HUDEP-2 (cell line): Measurements from ENCODE around the gene PRKACA.
A peak's percentile ranks its signal among the peaks of the same experiment; 100 is the strongest.

Source experiments
- DNase-seq, 76 experiments: peaks; one replicate each; lab custom pipeline; 2025; ENCODE audit not compliant: unreplicated experiment in 76 of 76; lab: John Stamatoyannopoulos, UW

The PRKACA gene

GRCh38 chr19:14117668-14118164 lies at the start of gene PRKACA:
Gene PRKACA (minus strand): TSS chr19:14117762. CDS start chr19:14117547, 215 bp downstream.
- peak in 75 of 76 experiments; percentile 86 to 100 (median 99) for DNase-seq

- DNase-seq, result no peak
These were observed 49.5 kb upstream of the PRKACA start for GRCh38 chr19:14166999-14167575.

DNA sequence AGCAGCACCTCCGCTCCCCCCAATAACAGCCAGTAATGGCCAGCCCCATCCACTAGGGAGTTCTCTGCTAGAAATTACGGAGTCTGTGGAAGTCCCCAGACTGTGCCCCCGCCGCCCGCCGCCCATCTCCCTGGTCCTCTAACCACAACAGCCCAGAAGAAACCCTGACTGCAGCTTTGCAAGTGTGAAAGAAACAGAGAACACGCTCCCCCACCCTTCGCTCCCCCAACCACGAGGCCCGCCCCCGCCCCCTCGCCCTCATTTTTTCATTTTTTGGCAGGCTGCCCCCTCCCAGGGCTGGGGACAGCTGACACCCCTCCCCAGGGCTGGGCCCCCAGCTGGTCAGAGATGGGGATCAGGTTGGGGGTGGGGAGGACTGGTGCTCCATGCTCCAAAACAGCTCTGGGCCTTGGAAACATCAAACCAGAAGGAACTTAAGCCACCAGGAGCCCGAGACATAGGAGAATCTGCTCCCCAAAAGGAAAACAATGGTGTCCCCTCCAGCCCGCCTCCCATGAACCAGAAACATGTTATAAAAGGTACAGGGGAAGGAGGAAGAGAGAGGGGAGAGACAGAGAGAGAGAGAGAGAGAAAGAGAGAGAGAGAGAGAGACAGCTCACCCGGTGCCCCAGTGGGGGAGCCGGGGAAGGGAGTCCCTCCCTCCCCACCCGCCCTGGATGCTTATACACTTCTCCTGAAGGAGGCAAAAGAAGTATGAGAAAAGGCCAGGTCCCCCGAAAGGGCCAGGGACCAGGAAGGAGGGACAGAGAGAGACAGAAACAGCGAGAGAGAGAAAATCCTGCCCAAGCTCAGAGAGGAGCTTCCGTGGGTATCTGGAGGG lies 48.6 kb upstream of the PRKACA start:
- peak in 2 of 76 experiments; percentile 21 to 31 for DNase-seq

GRCh38 chr19:14164724-14165493 lies 47.3 kb upstream of the PRKACA start:
- no peak for DNase-seq

DNA sequence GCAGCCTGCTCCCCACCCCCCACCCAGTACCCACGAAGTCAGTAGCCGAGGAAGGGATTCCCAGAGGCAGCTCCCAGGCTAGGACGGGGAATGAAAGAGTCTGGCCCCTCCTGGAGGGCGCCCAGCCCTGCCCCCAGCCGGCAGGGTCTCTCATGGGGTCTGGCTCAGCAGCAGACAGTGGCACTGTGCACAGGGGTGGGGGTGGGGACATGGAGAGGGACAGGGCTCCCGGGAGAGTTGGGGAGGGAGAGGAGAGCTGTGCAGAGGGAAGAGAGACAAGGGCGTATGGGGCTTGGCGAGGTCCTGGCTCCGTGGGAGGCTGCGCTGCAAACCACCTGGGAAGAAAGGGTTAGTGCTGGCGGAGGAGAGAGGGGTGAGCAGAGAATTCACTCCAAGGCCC lies 46.5 kb upstream of the PRKACA start:
- no peak for DNase-seq

- DNase-seq, result no peak
These were observed 45.3 kb upstream of the PRKACA start for GRCh38 chr19:14162871-14163297.

GRCh38 chr19:14161305-14161704 lies 43.7 kb upstream of the PRKACA start:
- no peak for DNase-seq

- DNase-seq, result no peak
These were observed 42.6 kb upstream of the PRKACA start for GRCh38 chr19:14160017-14160703.

DNA sequence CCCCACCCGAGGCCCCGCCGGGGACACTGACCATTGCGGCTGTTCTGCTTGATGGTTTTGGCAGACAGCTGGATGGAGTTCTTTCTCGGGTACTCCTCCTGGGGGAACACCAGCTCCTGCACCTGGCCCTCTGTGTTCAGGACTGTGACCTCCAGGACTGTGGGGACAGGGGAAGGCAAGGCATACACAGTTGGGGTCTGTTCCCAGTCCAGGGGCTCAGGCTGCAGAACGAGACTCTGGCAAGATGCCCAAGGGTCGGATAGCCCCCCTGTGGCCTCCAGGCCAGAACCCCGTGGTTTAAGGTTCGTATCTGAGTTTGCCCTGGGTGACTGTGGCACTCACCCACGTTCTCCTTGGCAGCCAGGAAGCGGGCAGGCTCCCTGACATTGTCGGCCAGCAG lies 41.5 kb upstream of the PRKACA start:
- DNase-seq, result no peak

DNA sequence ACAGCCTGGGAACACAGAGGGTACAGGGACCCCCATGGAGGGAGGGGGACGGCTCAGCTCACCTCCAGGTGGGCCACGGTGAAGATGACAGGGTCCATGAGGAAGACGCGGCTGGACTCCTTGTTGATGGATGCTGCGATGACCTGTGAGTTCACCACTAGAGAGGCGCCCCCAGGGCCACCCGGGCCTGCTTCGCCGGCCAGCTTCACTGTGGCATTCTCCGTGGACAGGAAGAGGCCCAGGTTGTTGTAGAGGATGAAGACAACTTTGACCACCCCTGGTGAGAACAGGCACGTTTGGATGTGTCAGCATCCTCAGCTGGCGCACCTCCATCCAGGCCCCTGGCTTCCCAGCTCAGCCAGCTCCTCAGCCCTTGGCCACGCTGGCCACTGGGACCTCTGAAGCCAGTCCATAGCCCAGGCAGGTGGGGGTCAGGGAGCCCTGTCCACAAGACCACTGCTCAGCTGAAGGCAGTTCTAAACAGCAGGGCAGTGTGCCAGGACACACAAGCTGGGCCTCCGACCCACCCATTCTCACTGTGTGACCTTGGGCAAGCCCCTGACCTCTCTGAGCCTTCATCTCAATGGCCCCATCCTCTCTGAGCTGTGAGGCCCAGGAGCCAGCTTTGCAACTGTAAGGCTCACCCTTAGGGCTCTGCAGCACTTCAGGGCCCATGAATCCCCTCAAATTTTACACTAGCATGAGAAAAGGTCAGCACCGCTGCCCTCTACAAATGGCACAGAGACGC lies 40.9 kb upstream of the PRKACA start:
- DNase-seq, result no peak

DNA sequence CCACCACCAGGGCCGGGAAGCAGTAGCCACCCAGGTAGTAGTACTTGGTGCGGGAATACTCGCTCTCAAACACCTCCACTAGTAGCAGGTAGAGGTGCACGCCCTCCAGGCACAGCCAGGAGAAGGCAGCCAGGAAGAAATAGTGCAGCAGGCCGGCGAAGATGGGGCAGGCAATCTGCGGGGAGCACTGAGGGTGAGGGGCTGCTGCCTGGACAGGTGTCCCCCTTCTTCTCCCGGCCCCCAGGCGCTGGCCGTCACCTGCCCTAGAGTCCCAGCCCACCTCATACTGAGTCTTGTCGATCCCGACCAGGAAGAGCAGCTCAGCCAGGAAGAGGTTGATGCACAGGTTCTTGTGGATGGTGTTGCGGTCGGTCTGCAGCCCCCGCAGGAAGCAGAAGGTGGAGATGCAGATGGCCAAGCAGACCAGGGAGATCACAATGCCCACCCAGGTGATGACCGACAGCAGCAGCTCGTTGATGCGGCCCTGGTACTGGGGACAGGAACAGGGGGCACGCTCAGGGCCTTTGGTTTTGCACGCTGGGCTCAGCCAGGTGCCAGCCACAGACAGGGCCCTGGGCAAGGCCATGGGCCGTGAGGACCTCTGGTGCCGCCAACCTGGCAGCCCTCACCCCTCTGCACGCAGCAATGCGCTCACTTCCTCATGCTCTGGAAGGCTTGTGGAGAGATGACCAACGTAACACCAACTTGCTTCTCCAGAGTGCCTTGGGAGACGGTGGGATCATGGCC lies 39.6 kb upstream of the PRKACA start:
- no peak for DNase-seq

DNA sequence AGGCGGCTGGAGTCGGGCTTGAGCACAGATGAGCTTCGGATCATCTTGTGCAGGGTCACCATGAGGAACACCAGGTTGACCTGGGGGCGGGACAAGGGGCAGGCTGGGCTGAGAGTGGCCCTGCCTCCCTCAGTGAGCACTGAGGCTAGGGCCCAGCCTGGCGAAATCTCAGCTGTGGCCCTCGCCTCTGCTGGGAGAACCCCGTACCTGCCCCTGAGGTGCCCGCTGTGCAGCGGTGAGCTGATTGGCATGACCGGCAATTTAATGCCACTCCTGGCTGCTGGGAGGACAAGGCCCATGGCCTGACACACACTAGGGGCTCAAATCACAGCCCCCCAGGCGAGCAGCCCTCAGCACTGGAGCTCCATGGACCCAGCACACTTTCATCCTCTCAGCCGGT lies 38.6 kb upstream of the PRKACA start:
- no peak for DNase-seq

- no peak for DNase-seq
These were observed 37.8 kb upstream of the PRKACA start for GRCh38 chr19:14155371-14155770.

DNA sequence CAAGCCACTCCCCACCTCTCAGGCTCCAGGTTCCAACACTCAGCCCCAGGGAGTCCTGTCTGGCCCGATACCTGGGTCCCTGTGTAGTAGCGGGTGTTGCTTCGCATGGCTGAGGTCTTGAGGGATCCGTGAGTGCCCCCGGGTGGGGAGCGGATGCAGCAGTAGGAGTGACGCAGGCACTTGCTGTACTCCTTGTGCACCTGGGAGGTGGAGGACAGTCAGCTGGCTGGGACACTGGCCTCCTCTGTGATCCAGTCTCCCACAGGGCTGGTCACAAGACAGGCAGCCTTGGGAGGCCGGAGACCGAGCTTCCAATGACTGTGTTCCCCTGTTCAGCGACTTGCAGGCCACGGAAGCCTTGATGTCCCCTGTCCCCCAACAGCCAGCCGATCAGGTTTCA lies 35.2 kb upstream of the PRKACA start:
- no peak for DNase-seq

GRCh38 chr19:14150770-14151661 lies 33.5 kb upstream of the PRKACA start:
- no peak for DNase-seq

DNA sequence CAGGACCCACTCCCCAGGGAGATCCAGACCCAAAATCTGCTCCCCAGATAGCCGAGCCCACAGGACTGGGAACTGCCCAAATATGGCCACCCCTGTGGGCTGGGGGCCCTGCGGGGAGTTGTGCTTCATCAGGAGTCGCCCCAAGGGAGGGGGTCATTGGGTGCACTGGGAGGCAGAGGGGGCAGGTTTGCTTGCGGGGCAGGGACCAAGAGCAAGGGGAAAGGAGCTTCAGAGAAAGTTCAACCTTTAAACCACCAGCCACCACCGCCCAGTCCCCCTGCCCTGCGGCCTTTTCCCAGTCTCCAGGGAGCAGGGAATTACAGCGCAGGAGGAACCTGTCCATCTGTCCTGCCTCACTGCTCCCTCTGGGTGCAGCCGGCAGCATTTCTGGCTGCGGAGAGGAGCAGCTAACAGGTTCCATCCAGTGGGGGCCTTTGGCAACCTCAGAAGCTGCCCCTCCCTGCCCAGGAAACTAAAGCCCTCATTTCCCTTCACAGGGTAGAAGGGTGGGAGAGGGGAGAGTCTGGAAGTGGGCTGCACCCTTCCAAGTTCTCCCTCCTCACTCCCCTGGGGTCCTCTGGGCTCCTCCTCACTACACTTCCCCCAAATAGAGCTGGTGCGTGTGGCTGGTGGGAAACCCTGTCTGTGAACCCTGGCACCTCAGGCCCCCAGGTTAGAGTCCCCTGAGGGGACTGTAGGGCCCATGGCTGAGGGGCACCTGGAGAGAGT lies 32.6 kb upstream of the PRKACA start:
- no peak for DNase-seq

GRCh38 chr19:14149509-14149994 lies 32.0 kb upstream of the PRKACA start:
- DNase-seq, result no peak
